Sigmoid colon (tissue), 7 donors: ENCODE measurements around the gene SNCG. TPM values are rescaled to one million over a fixed set of nuclear protein-coding genes. Genes with fewer than 3 reads are reported as not detected.
"Not testable (repeated sequence)": the region's sequence is repeated elsewhere in the genome, so short reads cannot be mapped to it uniquely, and the experiment has no call there.

ENCODE experiments used
- DNase-seq: peaks from one replicate; pipeline ENCODE4 v3.0.0-alpha.2; 2019
- H3K27ac ChIP-seq, 4 donors: fragments of 200-600 bp; sonication (generic); one replicate each; pipeline ENCODE4 v1.5.1; 2016 to 2019; ENCODE audit warnings: mild to moderate bottlenecking in 1 of 4
- H3K27me3 ChIP-seq, 3 donors: fragments of 200-600 bp; sonication (generic); one replicate each; pipeline ENCODE4 v1.5.1; 2019; ENCODE audit warnings: mild to moderate bottlenecking in 1 of 3
- H3K36me3 ChIP-seq, 4 donors: fragments of 200-600 bp; sonication (generic); one replicate each; pipeline ENCODE4 v1.5.1; 2016 to 2019
- H3K4me1 ChIP-seq, 4 donors: fragments of 200-600 bp; sonication (generic); one replicate each; pipeline ENCODE4 v1.5.1; 2017 to 2019
- H3K4me3 ChIP-seq, 4 donors: fragments of 200-600 bp; sonication (generic); one replicate each; pipeline ENCODE4 v1.5.1; 2017 to 2019; ENCODE audit warnings: mild to moderate bottlenecking in 2 of 4, moderate library complexity in 1 of 4
- H3K9me3 ChIP-seq, 4 donors: fragments of 200-600 bp in 3 of 4; sonication (generic) in 3 of 4; one replicate each; pipeline versions ENCODE4 v1.5.1 to v1.6.1; 2013 to 2019
- EP300 ChIP-seq, 4 donors: sonication (generic); formaldehyde crosslinking; IDR thresholded peaks; one replicate each; pipeline ENCODE4 v1.6.1; 2017; ENCODE audit warnings: antibody characterized with exemption in 4 of 4
- POLR2A ChIP-seq, 2 donors: fragments of 450-650 bp; IDR thresholded peaks; one replicate each; pipeline ENCODE4 v1.6.1; 2016; ENCODE audit warnings: antibody characterized with exemption in 2 of 2, mild to moderate bottlenecking in 2 of 2, moderate library complexity in 2 of 2
- POLR2AphosphoS5 ChIP-seq, 4 donors: sonication (generic); formaldehyde crosslinking; IDR thresholded peaks; one replicate each; pipeline ENCODE4 v1.6.1; 2017; ENCODE audit warnings: antibody characterized with exemption in 4 of 4
- WGBS, 2 donors: extraction: QIAGEN DNeasy Blood & Tissue Kit; methylation state at CpG; one replicate each; pipeline ENCODE4 v1.1.7; 2013; 5-methylcytosine and 5-hydroxymethylcytosine counted together
- intact Hi-C: fragments of 100-400 bp; cut with DNase I; formaldehyde crosslinking; loops from one replicate; pipeline ENCODE4 v1.15.1; 2023
- polyA plus RNA-seq, 3 donors: library from polyadenylated mRNA; stranded (reverse); fragments of 200-250 nt; gene quantifications; one replicate each; pipeline ENCODE4 v1.2.3, GENCODE V29; 2013
- total RNA-seq, 4 donors: library from RNA; depleted of rRNA; stranded (reverse); fragments of >200 nt; gene quantifications; one replicate each; pipeline ENCODE4 v1.1.0, GENCODE V29; 2016
- TF ChIP-seq, protein P1 (sequence below), 4 experiments: fragments of 450-650 bp in 3 of 4; fragments of 200-600 bp in 1 of 4; IDR thresholded peaks; one replicate each; pipeline ENCODE4 v1.5.1; 2016 to 2019; ENCODE audit warnings: antibody characterized with exemption in 4 of 4, mild to moderate bottlenecking in 3 of 4, moderate library complexity in 2 of 4
- donor health status: healthy with polysubstance abuse.
- donor health status: Bipolar disorder and iron deficiency.
- donor health status: healthy.

SNCG gene
- total and polyA plus RNA-seq, 7 donors = 4.6 to 55.0 (median 24.2) TPM

DNA sequence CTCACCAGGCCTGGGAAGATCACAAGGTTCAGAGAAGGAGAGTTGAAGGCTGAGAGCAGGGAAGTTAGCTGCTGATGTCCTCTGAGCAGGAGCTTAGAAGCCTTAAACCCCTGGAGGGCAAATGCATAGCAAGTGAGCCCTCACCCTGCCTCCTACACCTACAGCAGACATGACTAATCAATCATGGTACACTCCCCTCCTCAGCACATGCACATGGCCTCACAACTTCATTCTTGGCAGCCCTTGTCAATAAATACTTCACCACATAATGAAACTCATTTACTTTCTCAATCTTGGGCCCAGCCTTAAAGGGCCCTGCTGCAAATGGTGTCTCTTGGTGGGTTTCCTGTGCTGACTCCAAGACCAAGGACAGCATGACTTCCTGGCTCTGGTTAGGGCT, 13.9 kb upstream of the SNCG start:
- H3K27me3 ChIP-seq = peaks cover 0 to 16% (median 0%) of the 10 kb centered on the region in 3 donors
- TF ChIP-seq EP300 (IDR thresholded peaks at IDR 0.05) (no peak), POLR2A (IDR thresholded peaks at IDR 0.05) (no peak), POLR2AphosphoS5 (IDR thresholded peaks at IDR 0.05) (no peak)
- TF ChIP-seq, protein P1, sequence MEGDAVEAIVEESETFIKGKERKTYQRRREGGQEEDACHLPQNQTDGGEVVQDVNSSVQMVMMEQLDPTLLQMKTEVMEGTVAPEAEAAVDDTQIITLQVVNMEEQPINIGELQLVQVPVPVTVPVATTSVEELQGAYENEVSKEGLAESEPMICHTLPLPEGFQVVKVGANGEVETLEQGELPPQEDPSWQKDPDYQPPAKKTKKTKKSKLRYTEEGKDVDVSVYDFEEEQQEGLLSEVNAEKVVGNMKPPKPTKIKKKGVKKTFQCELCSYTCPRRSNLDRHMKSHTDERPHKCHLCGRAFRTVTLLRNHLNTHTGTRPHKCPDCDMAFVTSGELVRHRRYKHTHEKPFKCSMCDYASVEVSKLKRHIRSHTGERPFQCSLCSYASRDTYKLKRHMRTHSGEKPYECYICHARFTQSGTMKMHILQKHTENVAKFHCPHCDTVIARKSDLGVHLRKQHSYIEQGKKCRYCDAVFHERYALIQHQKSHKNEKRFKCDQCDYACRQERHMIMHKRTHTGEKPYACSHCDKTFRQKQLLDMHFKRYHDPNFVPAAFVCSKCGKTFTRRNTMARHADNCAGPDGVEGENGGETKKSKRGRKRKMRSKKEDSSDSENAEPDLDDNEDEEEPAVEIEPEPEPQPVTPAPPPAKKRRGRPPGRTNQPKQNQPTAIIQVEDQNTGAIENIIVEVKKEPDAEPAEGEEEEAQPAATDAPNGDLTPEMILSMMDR (IDR thresholded peaks at IDR 0.05) = no peak
- H3K4me1 ChIP-seq = peaks cover 0 to 28% (median 19%) of the 10 kb centered on the region in 4 donors
- intact Hi-C loops = no loop called here
- no peak overlapping the region for H3K27ac ChIP-seq
- no peaks in the 10 kb centered on the region for H3K9me3 ChIP-seq
- peak; percentile 6 for DNase-seq
- no peaks in the 10 kb centered on the region for H3K36me3 ChIP-seq
- no peak overlapping the region for H3K4me3 ChIP-seq

DNA sequence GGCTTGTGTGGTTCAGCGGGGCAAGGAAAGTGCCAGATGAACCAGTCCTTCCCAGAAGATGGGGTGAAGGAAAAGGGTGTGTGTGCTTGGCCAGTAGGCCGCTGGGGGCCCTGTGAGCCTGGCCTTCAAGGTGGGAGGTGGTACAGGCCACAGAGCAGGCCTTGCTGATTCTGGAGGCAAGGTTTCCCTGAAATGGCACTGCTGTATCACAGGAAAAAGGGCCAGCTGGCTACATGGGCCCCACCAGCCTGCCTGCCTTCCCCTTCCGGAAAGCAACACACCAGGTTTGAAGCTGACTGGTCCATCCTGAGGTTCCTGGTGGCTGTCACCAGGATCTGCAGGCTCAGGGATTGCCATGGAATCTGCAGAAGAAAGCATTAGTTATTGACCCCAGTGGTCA, 13.5 kb upstream of the SNCG start:
- Histone ChIP-seq H3K27me3 (peaks cover 0 to 16% (median 0%) of the 10 kb centered on the region in 3 donors), H3K27ac (peak overlapping the region in 1 of 4 donors; percentile 5), H3K9me3 (no peaks in the 10 kb centered on the region), H3K4me1 (peaks cover 0 to 24% (median 17%) of the 10 kb centered on the region in 4 donors), H3K4me3 (no peak overlapping the region), H3K36me3 (no peaks in the 10 kb centered on the region)
- intact Hi-C loops = no loop called here
- TF ChIP-seq POLR2AphosphoS5 (IDR thresholded peaks at IDR 0.05) = no peak
- TF ChIP-seq EP300 (IDR thresholded peaks at IDR 0.05) = no peak
- TF ChIP-seq POLR2A (IDR thresholded peaks at IDR 0.05) = no peak
- DNase-seq = peak; percentile 38
- 96% methylated on average over 3 of the region's 3 CpGs for WGBS, 2 donors

DNA sequence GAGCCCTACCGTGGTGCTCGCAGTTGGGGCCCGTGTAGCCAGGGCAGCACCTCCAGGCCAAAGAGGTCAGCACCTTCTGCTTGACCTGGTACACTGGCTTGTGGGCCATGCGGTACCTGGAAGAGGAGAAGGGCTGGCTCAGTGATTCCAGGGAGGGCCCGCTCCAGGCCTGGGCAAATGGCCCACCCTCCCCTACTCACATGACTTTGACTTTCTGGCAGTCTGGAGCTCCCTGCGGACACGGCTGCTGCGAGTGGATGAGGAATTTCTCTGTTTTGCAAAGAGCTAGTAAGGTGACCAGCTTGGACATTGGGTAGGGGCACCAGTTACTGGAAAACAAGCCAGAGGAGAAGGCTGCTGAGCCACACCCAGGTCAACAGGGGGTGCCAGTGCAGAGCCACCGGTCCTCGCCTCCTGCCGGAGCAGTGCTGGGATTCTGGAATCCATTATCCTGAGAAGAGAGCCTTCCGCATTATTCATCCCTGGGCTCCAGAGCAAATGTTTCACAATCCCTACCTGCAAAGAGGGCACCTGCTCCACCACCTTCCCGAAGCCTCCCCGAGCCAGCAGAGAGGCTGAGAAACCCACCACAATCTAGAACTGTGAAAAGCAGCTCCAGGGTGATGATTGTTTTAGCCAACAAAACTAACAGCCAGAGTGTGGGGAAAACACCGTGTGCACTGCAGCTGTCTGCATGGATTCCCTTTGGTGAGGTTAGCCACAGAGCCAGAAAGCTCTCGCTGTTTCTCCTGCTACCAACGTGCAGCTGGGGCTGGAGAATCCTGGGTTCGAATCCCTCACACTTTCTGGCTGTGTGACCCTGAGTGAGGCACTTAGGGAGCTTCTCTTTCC, 12.8 kb upstream of the SNCG start:
- H3K4me3 ChIP-seq = no peak overlapping the region

DNA sequence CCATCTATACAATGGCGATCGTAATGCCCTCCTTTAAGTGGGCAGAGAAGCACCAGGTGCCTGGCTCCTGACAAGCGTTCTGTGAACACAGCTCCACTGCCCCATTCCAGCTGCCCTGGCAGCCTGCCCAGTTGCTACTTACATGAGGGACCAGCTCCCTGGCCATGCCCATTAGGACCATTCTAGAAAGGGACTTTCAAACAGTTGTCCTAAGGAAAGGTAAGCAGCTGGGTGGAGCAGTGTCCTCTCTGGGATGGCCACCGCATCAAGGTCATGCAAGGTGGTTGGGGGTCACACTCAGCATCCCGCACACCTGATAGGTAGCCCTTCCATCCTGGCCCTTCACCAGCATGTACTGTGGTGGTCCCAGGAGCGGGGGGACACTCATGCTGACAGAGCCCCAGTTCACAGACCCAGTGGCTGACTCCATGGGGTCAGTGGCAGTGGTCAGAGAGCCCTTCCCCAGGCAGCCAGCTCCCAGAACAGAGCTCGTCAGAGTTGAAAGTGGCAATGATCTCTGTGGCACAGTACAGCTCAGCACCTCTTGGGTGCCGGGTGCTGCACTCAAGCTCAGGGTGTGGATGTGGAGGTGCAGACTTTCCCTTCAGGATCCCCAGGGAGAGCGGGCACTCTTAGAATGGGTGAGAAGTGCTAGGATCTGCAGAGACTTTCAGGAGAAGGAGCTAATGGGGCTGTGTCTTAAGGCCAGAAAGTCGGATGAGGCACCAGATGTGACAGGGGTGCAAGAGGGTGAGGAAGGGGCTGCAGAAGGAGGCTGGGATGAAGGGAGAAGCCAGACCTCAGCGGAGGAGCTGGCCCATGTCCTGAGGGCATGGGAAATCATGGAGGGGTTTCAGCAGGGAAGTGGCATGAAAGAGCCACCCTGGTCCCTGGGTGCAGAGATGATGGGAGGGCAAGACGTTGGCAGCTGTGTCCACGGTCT, 11.9 kb upstream of the SNCG start:
- Histone ChIP-seq H3K36me3 (no peaks in the 10 kb centered on the region), H3K4me1 (peaks cover 0 to 23% (median 17%) of the 10 kb centered on the region in 4 donors), H3K4me3 (no peak overlapping the region), H3K9me3 (no peaks in the 10 kb centered on the region), H3K27me3 (peaks cover 0 to 16% (median 0%) of the 10 kb centered on the region in 3 donors), H3K27ac (no peak overlapping the region)
- WGBS, 2 donors = 67 to 87% methylated on average over 13 of the region's 13 CpGs
- intact Hi-C loops = no loop called here
- TF ChIP-seq, protein P1 (IDR thresholded peaks at IDR 0.05) = no peak
- TF ChIP-seq POLR2AphosphoS5 (IDR thresholded peaks at IDR 0.05) = no peak
- TF ChIP-seq EP300 (IDR thresholded peaks at IDR 0.05) = no peak
- TF ChIP-seq POLR2A (IDR thresholded peaks at IDR 0.05) = no peak
- DNase-seq = peak; percentile 81

More for the DNA sequence above, 12.8 kb upstream of the SNCG start:
- 73 to 76% methylated on average over 18 of the region's 18 CpGs for WGBS, 2 donors
- DNase-seq = peak; percentile 65
- Histone ChIP-seq H3K36me3 (no peaks in the 10 kb centered on the region), H3K27ac (peak overlapping the region in 1 of 4 donors; percentile 5), H3K27me3 (peaks cover 0 to 16% (median 0%) of the 10 kb centered on the region in 3 donors), H3K4me1 (peaks cover 0 to 23% (median 17%) of the 10 kb centered on the region in 4 donors), H3K9me3 (no peaks in the 10 kb centered on the region)
- TF ChIP-seq, protein P1 (IDR thresholded peaks at IDR 0.05) = no peak
- no peak for TF ChIP-seq POLR2A (IDR thresholded peaks at IDR 0.05)
- TF ChIP-seq EP300 (IDR thresholded peaks at IDR 0.05) = no peak
- TF ChIP-seq POLR2AphosphoS5 (IDR thresholded peaks at IDR 0.05) = no peak
- intact Hi-C loops = no loop called here

DNA sequence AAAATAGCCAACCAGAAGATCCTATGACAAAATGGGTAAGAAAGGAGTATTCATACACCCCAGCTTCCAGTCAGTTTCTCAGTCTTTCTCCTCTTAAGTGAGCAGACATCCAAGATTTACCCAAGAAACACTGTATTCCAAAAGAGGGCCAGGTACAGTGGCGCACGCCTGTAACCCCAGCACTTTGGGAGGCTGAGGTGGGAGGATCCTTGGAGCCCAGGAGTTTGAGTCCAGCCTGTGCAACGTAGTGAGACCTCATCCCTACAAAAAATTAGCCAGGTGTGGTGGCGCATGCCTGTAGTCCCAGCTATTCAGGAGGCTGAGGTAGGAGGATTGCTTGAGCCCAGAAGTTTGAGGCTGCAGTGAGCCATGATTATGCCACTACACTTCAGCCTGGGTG, 10.6 kb upstream of the SNCG start:
- Histone ChIP-seq H3K4me1 (peaks cover 0 to 15% (median 11%) of the 10 kb centered on the region in 4 donors), H3K27me3 (peaks cover 0 to 16% (median 0%) of the 10 kb centered on the region in 3 donors)
- 91 to 92% methylated on average over 4 of the region's 4 CpGs for WGBS, 2 donors
- intact Hi-C loops, H3K4me3 ChIP-seq, H3K27ac ChIP-seq, H3K36me3 ChIP-seq, H3K9me3 ChIP-seq: not testable (repeated sequence)
- DNase-seq = peak; percentile 5
